Stomach (tissue), 9 donors: ENCODE measurements around the gene FAM13B. TPM values are rescaled to one million over a fixed set of nuclear protein-coding genes. Genes with fewer than 3 reads are reported as not detected.

Source experiments
- DNase-seq, 2 donors: peaks; one replicate each; pipeline versions ENCODE4 v3.0.0 to v3.0.0-alpha.2; 2013 to 2019
- H3K27ac ChIP-seq, 5 donors: fragments of 200-600 bp in 4 of 5; sonication (generic) in 4 of 5; one replicate each; pipeline ENCODE4 v1.5.1; 2013 to 2019; ENCODE audit warnings: mild to moderate bottlenecking in 1 of 5, moderate library complexity in 1 of 5
- H3K27me3 ChIP-seq, 3 donors: fragments of 200-600 bp; sonication (generic); one replicate each; pipeline ENCODE4 v1.5.1; 2017 to 2019; ENCODE audit warnings: mixed run types in 1 of 3
- H3K36me3 ChIP-seq, 4 donors: fragments of 200-600 bp; sonication (generic); 1 replicate in 3 of 4; 2 replicates in 1 of 4; pipeline ENCODE4 v1.5.1; 2016 to 2019
- H3K4me1 ChIP-seq, 4 donors: fragments of 200-600 bp; sonication (generic); one replicate each; pipeline ENCODE4 v1.5.1; 2016 to 2019
- H3K4me3 ChIP-seq, 4 donors: fragments of 200-600 bp; sonication (generic) in 3 of 4; one replicate each; pipeline ENCODE4 v1.5.1; 2016 to 2019; ENCODE audit warnings: mild to moderate bottlenecking in 1 of 4
- H3K9me3 ChIP-seq, 4 donors: fragments of 200-600 bp; sonication (generic); one replicate each; pipeline ENCODE4 v1.5.1; 2016 to 2019
- EP300 ChIP-seq: sonication (generic); formaldehyde crosslinking; IDR thresholded peaks from one replicate; pipeline ENCODE4 v1.6.1; 2017; ENCODE audit warnings: antibody characterized with exemption
- POLR2A ChIP-seq, 4 donors: fragments of 450-650 bp; IDR thresholded peaks; one replicate each; pipeline ENCODE4 v1.6.1; 2016; ENCODE audit warnings: antibody characterized with exemption in 4 of 4, control low read depth in 2 of 4, mild to moderate bottlenecking in 1 of 4, moderate library complexity in 1 of 4
- POLR2AphosphoS5 ChIP-seq, 3 donors: sonication (generic); formaldehyde crosslinking; IDR thresholded peaks; one replicate each; pipeline ENCODE4 v1.6.1; 2016; ENCODE audit warnings: antibody characterized with exemption in 3 of 3
- WGBS, 5 donors: extraction: QIAGEN DNeasy Blood & Tissue Kit in 3 of 5; methylation state at CpG; one replicate each; pipeline versions ENCODE4 v1.1.5 to v1.1.7; 2013 to 2018; 5-methylcytosine and 5-hydroxymethylcytosine counted together
- intact Hi-C: fragments of 100-400 bp; cut with DNase I; formaldehyde crosslinking; loops from one replicate; pipeline ENCODE4 v1.15.1; 2023; ENCODE audit warnings: low total_unique reads
- polyA plus RNA-seq, 3 donors: library from polyadenylated mRNA; stranded (reverse); fragments of 200-250 nt; gene quantifications; one replicate each; pipeline ENCODE4 v1.2.3, GENCODE V29; 2013
- total RNA-seq, 5 donors: library from RNA; depleted of rRNA; stranded (reverse); fragments of >200 nt; gene quantifications; one replicate each; pipeline versions ENCODE4 v1.1.0 to v1.2.3, GENCODE V29; 2014 to 2016
- TF ChIP-seq, protein P1 (sequence below), 7 experiments: fragments of 450-650 bp in 4 of 7; fragments of 200-600 bp in 3 of 7; sonication (generic) in 3 of 7; IDR thresholded peaks; one replicate each; pipeline ENCODE4 v1.5.1; 2016 to 2019; ENCODE audit warnings: antibody characterized with exemption in 7 of 7, control low read depth in 2 of 7, mild to moderate bottlenecking in 1 of 7
- donor health status: healthy with polysubstance abuse.
- donor health status: Bipolar disorder and iron deficiency.
- donor health status: healthy.

Gene FAM13B
- total and polyA plus RNA-seq, 8 donors, result 7.0 to 66.6 (median 24.2) TPM

- WGBS, 5 donors, result 80 to 88% (median 81%) methylated on average over 7 of the region's 7 CpGs
- H3K27me3 ChIP-seq, result no peaks in the 10 kb centered on the region
- peaks cover 43 to 85% (median 79%) of the 10 kb centered on the region in 4 donors for H3K36me3 ChIP-seq
- no peak for TF ChIP-seq POLR2AphosphoS5 (IDR thresholded peaks at IDR 0.05)
- TF ChIP-seq, protein P1, sequence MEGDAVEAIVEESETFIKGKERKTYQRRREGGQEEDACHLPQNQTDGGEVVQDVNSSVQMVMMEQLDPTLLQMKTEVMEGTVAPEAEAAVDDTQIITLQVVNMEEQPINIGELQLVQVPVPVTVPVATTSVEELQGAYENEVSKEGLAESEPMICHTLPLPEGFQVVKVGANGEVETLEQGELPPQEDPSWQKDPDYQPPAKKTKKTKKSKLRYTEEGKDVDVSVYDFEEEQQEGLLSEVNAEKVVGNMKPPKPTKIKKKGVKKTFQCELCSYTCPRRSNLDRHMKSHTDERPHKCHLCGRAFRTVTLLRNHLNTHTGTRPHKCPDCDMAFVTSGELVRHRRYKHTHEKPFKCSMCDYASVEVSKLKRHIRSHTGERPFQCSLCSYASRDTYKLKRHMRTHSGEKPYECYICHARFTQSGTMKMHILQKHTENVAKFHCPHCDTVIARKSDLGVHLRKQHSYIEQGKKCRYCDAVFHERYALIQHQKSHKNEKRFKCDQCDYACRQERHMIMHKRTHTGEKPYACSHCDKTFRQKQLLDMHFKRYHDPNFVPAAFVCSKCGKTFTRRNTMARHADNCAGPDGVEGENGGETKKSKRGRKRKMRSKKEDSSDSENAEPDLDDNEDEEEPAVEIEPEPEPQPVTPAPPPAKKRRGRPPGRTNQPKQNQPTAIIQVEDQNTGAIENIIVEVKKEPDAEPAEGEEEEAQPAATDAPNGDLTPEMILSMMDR (IDR thresholded peaks at IDR 0.05), result no peak
- no peak for TF ChIP-seq POLR2A (IDR thresholded peaks at IDR 0.05)
- TF ChIP-seq EP300, result no peak
- H3K4me1 ChIP-seq, result no peaks in the 10 kb centered on the region
- no peak for DNase-seq
- no peak overlapping the region for H3K4me3 ChIP-seq
- intact Hi-C loops, result no loop called here
- H3K27ac ChIP-seq, result no peak overlapping the region
- H3K9me3 ChIP-seq, result no peaks in the 10 kb centered on the region
Observed at GRCh38 chr5:137939331-137939730, 93.5 kb downstream of the FAM13B start.

- no peak overlapping the region for H3K27ac ChIP-seq
- TF ChIP-seq EP300, result no peak
- no peak for TF ChIP-seq POLR2A (IDR thresholded peaks at IDR 0.05)
- no peak for TF ChIP-seq POLR2AphosphoS5 (IDR thresholded peaks at IDR 0.05)
- TF ChIP-seq, protein P1 (IDR thresholded peaks at IDR 0.05), result no peak
- no peak for DNase-seq
- peaks cover 39 to 79% (median 73%) of the 10 kb centered on the region in 4 donors for H3K36me3 ChIP-seq
- intact Hi-C loops, result no loop called here
- no peaks in the 10 kb centered on the region for H3K9me3 ChIP-seq
- WGBS, 5 donors, result 73 to 93% (median 86%) methylated on average over 1 of the region's 1 CpG
- no peaks in the 10 kb centered on the region for H3K27me3 ChIP-seq
- peaks cover 0 to 3% (median under 1%) of the 10 kb centered on the region in 4 donors for H3K4me1 ChIP-seq
- H3K4me3 ChIP-seq, result no peak overlapping the region
Observed at GRCh38 chr5:137938751-137939143, 94.1 kb downstream of the FAM13B start.

DNA sequence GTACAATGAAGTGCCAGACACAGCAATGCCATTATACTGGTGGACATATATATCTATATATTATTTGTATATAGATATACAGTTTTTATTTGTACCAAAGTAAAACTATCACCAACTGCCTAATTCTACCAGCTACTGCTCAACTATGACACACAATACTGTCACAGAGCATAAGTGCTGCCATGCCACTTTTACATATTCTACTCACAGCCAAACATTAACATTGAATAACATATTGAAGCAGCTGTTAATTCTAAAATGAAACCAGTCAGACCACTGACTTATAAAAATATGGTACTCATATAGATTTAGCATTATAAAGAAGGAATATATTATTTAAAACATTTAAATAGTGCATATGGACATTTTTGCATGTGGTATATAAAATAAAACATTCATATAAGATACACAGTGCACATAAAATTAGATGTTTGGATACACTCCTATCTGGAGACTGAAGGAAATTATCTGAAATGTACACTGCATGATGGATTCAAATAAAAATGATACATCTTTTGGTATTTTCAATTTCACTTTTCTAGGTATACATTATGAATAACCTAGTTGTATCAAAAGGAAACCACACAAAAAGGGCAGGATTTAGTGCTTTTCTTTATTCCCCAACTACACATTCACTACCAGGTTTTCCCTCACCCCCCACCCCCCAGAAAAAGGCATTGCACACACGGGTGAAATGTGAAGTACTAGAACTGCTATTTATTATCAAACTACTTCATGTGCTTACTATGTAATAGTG, 94.7 kb downstream of the FAM13B start:
- no peaks in the 10 kb centered on the region for H3K27me3 ChIP-seq
- no peak overlapping the region for H3K27ac ChIP-seq
- 63 to 86% (median 73%) methylated on average over 1 of the region's 1 CpG for WGBS, 5 donors
- peaks cover 39 to 74% (median 67%) of the 10 kb centered on the region in 4 donors for H3K36me3 ChIP-seq
- H3K9me3 ChIP-seq, result no peaks in the 10 kb centered on the region
- peaks cover 0 to 8% (median 6%) of the 10 kb centered on the region in 4 donors for H3K4me1 ChIP-seq
- H3K4me3 ChIP-seq, result no peak overlapping the region
- no peak for DNase-seq
- TF ChIP-seq POLR2A (IDR thresholded peaks at IDR 0.05), result no peak
- intact Hi-C loops, result no loop called here

DNA sequence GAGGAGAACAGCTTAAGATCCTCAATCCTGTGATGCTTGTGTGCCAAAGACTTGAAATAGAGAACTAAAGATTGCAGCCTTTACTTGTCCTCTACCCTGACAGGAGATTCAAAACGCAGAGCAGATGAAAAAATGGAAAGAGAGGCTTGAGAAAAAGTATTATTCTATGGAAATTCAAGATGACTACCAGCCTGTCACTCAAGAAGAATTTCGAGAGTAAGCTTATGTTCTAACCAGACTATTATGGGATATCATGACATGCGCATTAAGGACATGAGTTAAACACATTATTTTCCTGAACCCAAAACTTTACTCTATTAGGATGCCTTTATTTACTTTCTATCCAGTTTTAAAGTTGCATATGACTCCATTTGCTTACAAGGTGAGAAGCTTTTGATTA, 97.2 kb downstream of the FAM13B start:
- H3K27me3 ChIP-seq, result no peaks in the 10 kb centered on the region
- no peak for DNase-seq
- H3K4me1 ChIP-seq, result peaks cover 0 to 15% (median 8%) of the 10 kb centered on the region in 4 donors
- WGBS, 5 donors, result 71 to 89% (median 84%) methylated on average over 3 of the region's 3 CpGs
- intact Hi-C loops, result no loop called here
- H3K9me3 ChIP-seq, result no peaks in the 10 kb centered on the region
- H3K27ac ChIP-seq, result no peak overlapping the region
- peaks cover 20 to 49% (median 42%) of the 10 kb centered on the region in 4 donors for H3K36me3 ChIP-seq
- no peak overlapping the region for H3K4me3 ChIP-seq
- TF ChIP-seq, protein P1 (IDR thresholded peaks at IDR 0.05), result no peak
- TF ChIP-seq EP300 (no peak), POLR2A (IDR thresholded peaks at IDR 0.05) (no peak), POLR2AphosphoS5 (IDR thresholded peaks at IDR 0.05) (no peak)

DNA sequence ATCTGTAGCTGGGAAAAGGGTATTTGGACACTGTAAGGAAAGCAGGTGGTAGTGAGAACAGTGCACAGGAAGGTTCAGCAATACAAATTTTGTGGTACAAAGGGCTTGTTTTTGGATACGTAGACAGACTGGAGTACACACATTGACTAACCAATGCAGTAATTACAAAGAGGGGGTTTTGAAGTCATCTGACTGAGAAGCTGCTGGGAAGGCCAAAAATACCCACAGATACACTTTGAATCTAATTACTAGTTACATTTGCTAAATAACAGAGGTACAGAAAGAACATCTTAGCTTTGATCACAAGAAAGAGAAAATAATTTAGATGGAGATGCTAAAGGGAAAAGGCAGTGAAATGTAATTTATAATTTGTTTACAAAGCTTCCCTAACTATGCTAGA, 97.7 kb downstream of the FAM13B start:
- TF ChIP-seq, protein P1 (IDR thresholded peaks at IDR 0.05), result no peak
- TF ChIP-seq POLR2A (IDR thresholded peaks at IDR 0.05) (no peak), POLR2AphosphoS5 (IDR thresholded peaks at IDR 0.05) (no peak), EP300 (no peak)
- peaks cover 0 to 15% (median 8%) of the 10 kb centered on the region in 4 donors for H3K4me1 ChIP-seq
- DNase-seq, result no peak
- intact Hi-C loops, result no loop called here
- H3K4me3 ChIP-seq, result no peak overlapping the region
- H3K9me3 ChIP-seq, result no peaks in the 10 kb centered on the region
- no peaks in the 10 kb centered on the region for H3K27me3 ChIP-seq
- 79 to 88% (median 86%) methylated on average over 1 of the region's 1 CpG for WGBS, 5 donors
- no peak overlapping the region for H3K27ac ChIP-seq
- H3K36me3 ChIP-seq, result peaks cover 16 to 44% (median 37%) of the 10 kb centered on the region in 4 donors
